ENCODE results near the gene BDKRB2.
A peak's percentile ranks its signal among the peaks of the same experiment; 100 is the strongest.

The BDKRB2 gene

DNA sequence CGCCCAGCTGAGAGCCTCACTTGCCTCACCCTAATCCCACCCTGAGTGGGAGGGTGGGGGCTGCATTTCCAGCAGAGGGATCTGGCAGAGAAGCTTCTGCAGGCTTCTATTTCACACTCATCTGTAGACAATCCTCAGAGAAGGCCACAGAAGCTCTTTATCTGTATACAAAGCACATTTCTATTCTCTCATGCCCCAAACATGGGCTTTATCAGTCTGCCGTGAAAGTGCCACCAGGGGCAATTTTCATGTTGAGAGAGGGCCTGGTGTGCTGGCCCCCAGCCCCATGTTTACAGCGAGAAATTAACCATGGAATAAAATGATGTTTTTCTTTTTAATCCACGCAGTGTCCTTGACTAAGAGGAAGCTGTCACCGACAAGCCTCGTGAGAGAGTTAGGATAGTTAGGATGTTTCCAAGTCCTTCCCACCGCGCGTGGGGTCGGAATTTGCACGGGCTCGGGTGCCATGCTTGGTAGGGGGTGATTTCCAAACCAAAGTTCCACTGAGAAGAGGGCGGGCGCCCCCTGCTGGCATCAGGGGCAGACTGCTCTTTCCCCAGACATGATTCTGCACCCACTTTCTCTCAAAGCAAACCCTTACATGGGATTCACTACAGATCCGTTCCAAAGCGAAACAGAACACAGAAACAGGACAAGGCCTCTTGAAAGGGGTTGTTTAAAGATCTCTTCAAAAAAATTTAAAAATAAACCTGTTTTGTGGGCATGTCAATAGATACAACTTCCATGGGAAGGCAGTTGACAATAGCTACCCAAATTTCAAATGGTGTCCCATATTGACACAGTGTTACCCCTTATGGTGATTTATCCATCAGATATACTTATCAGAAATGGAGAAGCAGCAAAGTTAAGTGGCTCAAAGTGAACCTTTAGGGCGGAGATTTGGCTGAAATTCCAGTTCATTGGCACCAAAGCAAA is 70.8 kb downstream of the BDKRB2 start:
- Histone ChIP-seq H3K79me2 (ENCODE audit: insufficient read depth, low read depth) (no peaks in the 10 kb centered on the region), H3K36me3 (ENCODE audit: insufficient read depth) (no peaks in the 10 kb centered on the region), H4K20me1 (ENCODE audit: insufficient read depth) (no peaks in the 10 kb centered on the region), H3K9ac (no peak overlapping the region), H3K27me3 (ENCODE audit: insufficient read depth, low read depth) (no peaks in the 10 kb centered on the region), H3K27ac (no peak overlapping the region), H3K4me3 (IDR thresholded peaks at IDR 0.05; ENCODE audit: insufficient read depth, low read depth, low read length) (no peak overlapping the region), H3K4me1 (ENCODE audit: low read depth, poor library complexity, severe bottlenecking) (no peaks in the 10 kb centered on the region), H2AFZ (ENCODE audit: low read depth) (no peak overlapping the region), H3K4me2 (no peak overlapping the region)
- TF ChIP-seq, protein P1, sequence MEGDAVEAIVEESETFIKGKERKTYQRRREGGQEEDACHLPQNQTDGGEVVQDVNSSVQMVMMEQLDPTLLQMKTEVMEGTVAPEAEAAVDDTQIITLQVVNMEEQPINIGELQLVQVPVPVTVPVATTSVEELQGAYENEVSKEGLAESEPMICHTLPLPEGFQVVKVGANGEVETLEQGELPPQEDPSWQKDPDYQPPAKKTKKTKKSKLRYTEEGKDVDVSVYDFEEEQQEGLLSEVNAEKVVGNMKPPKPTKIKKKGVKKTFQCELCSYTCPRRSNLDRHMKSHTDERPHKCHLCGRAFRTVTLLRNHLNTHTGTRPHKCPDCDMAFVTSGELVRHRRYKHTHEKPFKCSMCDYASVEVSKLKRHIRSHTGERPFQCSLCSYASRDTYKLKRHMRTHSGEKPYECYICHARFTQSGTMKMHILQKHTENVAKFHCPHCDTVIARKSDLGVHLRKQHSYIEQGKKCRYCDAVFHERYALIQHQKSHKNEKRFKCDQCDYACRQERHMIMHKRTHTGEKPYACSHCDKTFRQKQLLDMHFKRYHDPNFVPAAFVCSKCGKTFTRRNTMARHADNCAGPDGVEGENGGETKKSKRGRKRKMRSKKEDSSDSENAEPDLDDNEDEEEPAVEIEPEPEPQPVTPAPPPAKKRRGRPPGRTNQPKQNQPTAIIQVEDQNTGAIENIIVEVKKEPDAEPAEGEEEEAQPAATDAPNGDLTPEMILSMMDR (conservative IDR thresholded peaks at IDR 0.05; ENCODE audit: low read depth, low read length), result peak; percentile 82

DNA sequence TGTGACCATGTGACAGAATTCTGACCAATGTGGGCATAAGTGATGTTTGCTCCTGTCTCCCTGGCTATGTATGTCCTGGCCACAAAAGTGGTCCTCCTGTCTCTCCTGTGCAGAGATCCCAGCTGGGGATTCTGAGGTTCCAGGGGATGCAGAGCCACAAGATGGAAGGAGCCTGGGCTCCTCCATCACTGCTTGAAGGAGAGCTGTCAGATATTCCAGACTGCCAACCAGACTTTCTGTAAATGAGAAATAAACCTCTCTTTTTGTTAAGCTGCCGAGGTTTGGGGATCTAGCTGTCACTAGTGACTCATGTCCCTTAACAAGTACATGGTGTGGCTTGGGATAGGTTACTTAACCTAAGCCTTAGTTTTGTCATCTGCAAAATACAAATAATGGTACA is 73.3 kb downstream of the BDKRB2 start:
- Histone ChIP-seq H3K36me3 (ENCODE audit: insufficient read depth) (no peaks in the 10 kb centered on the region), H3K27ac (no peak overlapping the region), H3K79me2 (ENCODE audit: insufficient read depth, low read depth) (no peaks in the 10 kb centered on the region), H3K4me3 (IDR thresholded peaks at IDR 0.05; ENCODE audit: insufficient read depth, low read depth, low read length) (no peak overlapping the region), H2AFZ (ENCODE audit: low read depth) (no peak overlapping the region), H3K27me3 (ENCODE audit: insufficient read depth, low read depth) (no peaks in the 10 kb centered on the region), H3K4me2 (no peak overlapping the region), H3K9ac (no peak overlapping the region), H4K20me1 (ENCODE audit: insufficient read depth) (no peaks in the 10 kb centered on the region), H3K4me1 (ENCODE audit: low read depth, poor library complexity, severe bottlenecking) (no peaks in the 10 kb centered on the region)
- TF ChIP-seq, protein P1 (conservative IDR thresholded peaks at IDR 0.05; ENCODE audit: low read depth, low read length), result no peak

DNA sequence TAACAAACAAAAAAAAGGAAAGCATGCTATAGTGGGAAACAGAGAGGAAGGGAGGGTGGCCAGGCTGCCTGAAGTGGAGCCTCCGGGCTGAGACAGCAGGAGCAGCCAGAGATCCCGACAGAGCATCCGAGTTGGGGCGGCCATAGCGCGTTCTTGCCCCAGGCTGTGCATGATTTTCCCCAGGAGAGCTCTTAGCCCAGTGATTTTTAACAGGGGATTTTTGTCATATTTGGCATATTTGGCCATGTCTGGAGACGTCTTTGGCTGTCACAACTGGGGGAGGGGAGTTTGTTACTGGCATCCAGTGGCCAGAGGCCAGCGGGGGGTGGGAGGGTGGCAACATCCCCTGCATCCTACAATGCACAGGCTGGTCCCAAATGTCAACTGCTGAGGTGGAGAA is 74.9 kb downstream of the BDKRB2 start:
- Histone ChIP-seq H3K4me3 (IDR thresholded peaks at IDR 0.05; ENCODE audit: insufficient read depth, low read depth, low read length) (no peak overlapping the region), H3K27me3 (ENCODE audit: insufficient read depth, low read depth) (no peaks in the 10 kb centered on the region), H3K36me3 (ENCODE audit: insufficient read depth) (no peaks in the 10 kb centered on the region), H3K27ac (no peak overlapping the region), H3K79me2 (ENCODE audit: insufficient read depth, low read depth) (no peaks in the 10 kb centered on the region), H3K4me1 (ENCODE audit: low read depth, poor library complexity, severe bottlenecking) (no peaks in the 10 kb centered on the region), H2AFZ (ENCODE audit: low read depth) (no peak overlapping the region), H3K9ac (no peak overlapping the region), H3K4me2 (no peak overlapping the region), H4K20me1 (ENCODE audit: insufficient read depth) (no peaks in the 10 kb centered on the region)
- TF ChIP-seq, protein P1 (conservative IDR thresholded peaks at IDR 0.05; ENCODE audit: low read depth, low read length), result no peak

DNA sequence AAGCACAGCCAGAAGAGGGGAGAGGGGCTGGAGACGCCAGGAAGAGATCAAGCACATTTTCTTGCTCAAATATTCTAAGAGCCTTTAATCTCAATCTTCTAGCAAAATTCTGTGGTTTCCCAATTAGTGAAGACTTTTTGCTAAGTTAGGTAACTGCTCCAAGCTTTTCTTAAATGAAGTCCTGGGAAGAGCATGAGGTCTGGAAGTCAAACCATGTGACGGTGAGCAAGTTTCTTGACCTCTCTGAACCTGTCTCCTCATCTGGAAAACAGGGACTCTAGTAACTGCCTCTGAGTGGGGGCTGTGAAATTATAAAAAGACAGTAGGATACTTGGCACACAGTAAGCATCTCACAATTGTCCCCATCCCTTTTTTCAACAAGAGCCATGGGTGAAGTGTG is 75.5 kb downstream of the BDKRB2 start:
- Histone ChIP-seq H4K20me1 (ENCODE audit: insufficient read depth) (no peaks in the 10 kb centered on the region), H3K4me3 (IDR thresholded peaks at IDR 0.05; ENCODE audit: insufficient read depth, low read depth, low read length) (no peak overlapping the region), H3K4me2 (no peak overlapping the region), H3K4me1 (ENCODE audit: low read depth, poor library complexity, severe bottlenecking) (no peaks in the 10 kb centered on the region), H2AFZ (ENCODE audit: low read depth) (no peak overlapping the region), H3K27ac (no peak overlapping the region), H3K36me3 (ENCODE audit: insufficient read depth) (no peaks in the 10 kb centered on the region), H3K27me3 (ENCODE audit: insufficient read depth, low read depth) (no peaks in the 10 kb centered on the region), H3K79me2 (ENCODE audit: insufficient read depth, low read depth) (no peaks in the 10 kb centered on the region), H3K9ac (no peak overlapping the region)
- TF ChIP-seq, protein P1 (conservative IDR thresholded peaks at IDR 0.05; ENCODE audit: low read depth, low read length), result no peak

Measured in KMS-11 (cell line).